SK-N-MC (cell line): Measurements from ENCODE around the gene CPZ.
"Not testable (repeated sequence)": the region's sequence is repeated elsewhere in the genome, so short reads cannot be mapped to it uniquely, and the experiment has no call there.

Source experiments
- DNase-seq: peaks from one replicate; pipeline ENCODE4 v3.0.0-alpha.2; 2011; ENCODE audit warnings: low read depth, low spot score
- H3K27ac ChIP-seq: fragments of 200-600 bp; sonication (generic); 2 replicates; pipeline ENCODE4 v1.5.1; 2016; ENCODE audit warnings: mixed run types
- H3K36me3 ChIP-seq: fragments of 200-600 bp; sonication (generic); 2 replicates; pipeline ENCODE4 v1.6.1; 2017; ENCODE audit warnings: antibody characterized with exemption, low read length, mixed read lengths; ENCODE audit not compliant: insufficient read depth
- H3K4me3 ChIP-seq: fragments of 200-600 bp; sonication (generic); 2 replicates; pipeline ENCODE4 v1.5.1; 2016
- H3K9ac ChIP-seq: fragments of 200-600 bp; sonication (generic); 2 replicates; pipeline ENCODE4 v1.8.0; 2017; ENCODE audit warnings: mixed run types, mixed read lengths; ENCODE audit not compliant: insufficient read length
- H3K9me3 ChIP-seq: fragments of 200-600 bp; sonication (generic); 2 replicates; pipeline ENCODE4 v1.6.1; 2017; ENCODE audit warnings: low read depth, mild to moderate bottlenecking, antibody characterized with exemption, low read length, moderate library complexity, mixed read lengths
- EZH2 ChIP-seq: fragments of 200-600 bp; sonication (generic); IDR thresholded peaks from one replicate; pipeline ENCODE4 v1.6.1; 2017; ENCODE audit warnings: antibody characterized with exemption
- FOXP2 ChIP-seq: optimal IDR thresholded peaks from 2 replicates; pipeline ENCODE3; 2011; ENCODE audit warnings: mild to moderate bottlenecking, moderate library complexity; ENCODE audit not compliant: insufficient read depth; ENCODE audit errors: extremely low read length, control extremely low read depth
- POLR2AphosphoS5 ChIP-seq: IDR thresholded peaks from 2 replicates; pipeline ENCODE4 v1.6.1; 2012; ENCODE audit warnings: mild to moderate bottlenecking, low read depth, low read length, borderline replicate concordance

CPZ gene

GRCh38 chr4:8648816-8649630, 56.5 kb downstream of the CPZ start:
- no peak for DNase-seq
- Histone ChIP-seq H3K4me3 (no peak overlapping the region), H3K9me3 (no peaks in the 10 kb centered on the region), H3K9ac (no peak overlapping the region), H3K36me3 (no peaks in the 10 kb centered on the region), H3K27ac (no peak overlapping the region)
- TF ChIP-seq FOXP2 (no peak), POLR2AphosphoS5 (no peak), EZH2 (no peak)

DNA sequence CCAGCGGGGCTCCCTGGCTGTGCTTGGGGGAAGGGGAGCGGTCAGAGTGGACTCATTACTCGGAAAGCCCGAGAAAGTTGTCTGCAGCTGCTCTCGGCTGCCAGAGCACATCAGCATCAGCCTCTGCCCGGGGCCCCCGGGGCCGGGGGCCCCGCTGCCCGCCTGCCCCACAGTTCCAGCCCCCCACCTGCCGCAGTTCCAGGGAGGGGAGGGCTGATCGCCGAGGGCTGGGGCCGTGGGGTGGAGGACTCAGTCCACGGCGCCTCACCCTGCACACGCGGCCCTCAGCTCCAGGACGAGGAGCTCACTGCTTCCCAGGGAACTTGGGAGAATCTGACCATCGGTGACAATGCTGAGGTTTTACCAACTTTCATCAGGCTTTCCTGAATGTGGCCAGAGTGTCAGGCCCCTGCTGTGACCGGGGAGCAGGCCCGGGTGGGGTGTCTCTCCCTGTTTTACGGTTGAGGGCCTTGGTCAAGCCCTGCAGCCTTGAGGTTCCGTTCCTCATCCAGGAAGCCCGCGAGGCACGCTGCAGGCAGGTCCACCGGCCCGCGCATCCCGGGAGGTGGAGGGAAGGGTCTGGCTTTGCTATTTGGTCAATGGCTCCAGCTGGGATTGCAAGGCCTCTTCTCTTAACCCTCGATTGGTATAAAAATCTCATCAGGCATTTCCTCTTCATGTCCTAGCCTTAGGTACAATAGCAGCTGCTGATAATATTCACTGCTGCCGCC, 57.2 kb downstream of the CPZ start:
- TF ChIP-seq POLR2AphosphoS5 (no peak), EZH2 (no peak), FOXP2 (no peak)

GRCh38 chr4:8651661-8652180, 59.2 kb downstream of the CPZ start:
- Histone ChIP-seq H3K4me3 (no peak overlapping the region), H3K9me3 (no peaks in the 10 kb centered on the region), H3K9ac (no peak overlapping the region), H3K36me3 (no peaks in the 10 kb centered on the region), H3K27ac (no peak overlapping the region)
- TF ChIP-seq EZH2: no peak
- TF ChIP-seq FOXP2: no peak
- TF ChIP-seq POLR2AphosphoS5: no peak
- DNase-seq: no peak

More for the DNA sequence above, 57.2 kb downstream of the CPZ start:
- no peak for DNase-seq
- no peak overlapping the region for H3K9ac ChIP-seq
- no peak overlapping the region for H3K4me3 ChIP-seq
- H3K27ac ChIP-seq: no peak overlapping the region
- H3K36me3 ChIP-seq: no peaks in the 10 kb centered on the region
- H3K9me3 ChIP-seq: no peaks in the 10 kb centered on the region

DNA sequence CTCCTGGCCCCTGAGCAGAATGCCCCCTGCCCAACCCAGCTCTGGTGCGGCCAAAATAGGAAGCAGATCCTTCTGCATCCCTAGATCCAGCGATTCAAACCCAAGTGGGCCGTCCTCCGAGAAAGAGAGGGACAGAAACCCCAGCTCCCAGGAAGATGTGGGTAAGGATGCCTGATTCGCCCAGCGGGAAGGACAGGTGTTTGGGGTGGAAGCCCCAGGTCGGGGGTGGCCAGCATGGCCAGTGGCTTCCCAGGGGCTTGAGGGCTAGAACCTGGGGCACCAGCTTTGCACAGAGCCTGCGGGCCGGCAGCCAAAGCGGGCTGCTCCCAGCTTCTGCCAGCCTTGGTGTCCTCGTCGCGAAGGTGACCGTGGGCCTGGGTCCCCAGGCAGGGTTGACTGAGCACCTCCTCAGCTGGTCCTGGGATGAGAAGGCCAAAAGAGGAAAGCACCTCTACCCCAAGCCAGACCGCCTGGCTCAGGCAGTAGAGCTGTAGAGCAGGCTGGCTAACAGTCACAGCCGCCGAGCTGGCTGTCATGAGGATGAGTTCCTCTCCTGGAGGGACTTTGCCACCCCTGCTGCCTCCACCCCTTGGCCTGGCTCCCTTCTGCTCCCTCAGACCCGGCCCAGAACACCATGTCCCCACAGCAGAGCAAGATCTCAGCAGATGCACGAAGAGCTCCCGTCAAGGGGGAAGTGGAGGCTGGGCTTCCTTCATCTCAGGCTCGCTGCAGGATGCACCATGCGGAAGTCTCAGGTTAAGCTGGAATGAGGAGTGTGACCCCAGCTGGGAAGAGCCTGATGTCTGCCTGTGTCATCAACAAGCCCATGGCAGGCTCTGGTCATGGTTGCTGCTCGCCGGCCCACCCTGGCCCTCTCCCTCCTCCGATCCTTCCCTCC, 59.9 kb downstream of the CPZ start:
- no peak for TF ChIP-seq EZH2
- no peak for TF ChIP-seq FOXP2
- no peak for TF ChIP-seq POLR2AphosphoS5
- Histone ChIP-seq H3K27ac (no peak overlapping the region), H3K9me3 (no peaks in the 10 kb centered on the region), H3K4me3 (no peak overlapping the region), H3K36me3 (no peaks in the 10 kb centered on the region), H3K9ac (no peak overlapping the region)
- no peak for DNase-seq

- no peak overlapping the region for H3K9ac ChIP-seq
- TF ChIP-seq EZH2 (no peak), POLR2AphosphoS5 (no peak), FOXP2 (no peak)
- no peak overlapping the region for H3K27ac ChIP-seq
- no peak for DNase-seq
- no peaks in the 10 kb centered on the region for H3K36me3 ChIP-seq
- H3K9me3 ChIP-seq: no peaks in the 10 kb centered on the region
- H3K4me3 ChIP-seq: no peak overlapping the region
Measured at GRCh38 chr4:8653326-8654000, 60.9 kb downstream of the CPZ start.

DNA sequence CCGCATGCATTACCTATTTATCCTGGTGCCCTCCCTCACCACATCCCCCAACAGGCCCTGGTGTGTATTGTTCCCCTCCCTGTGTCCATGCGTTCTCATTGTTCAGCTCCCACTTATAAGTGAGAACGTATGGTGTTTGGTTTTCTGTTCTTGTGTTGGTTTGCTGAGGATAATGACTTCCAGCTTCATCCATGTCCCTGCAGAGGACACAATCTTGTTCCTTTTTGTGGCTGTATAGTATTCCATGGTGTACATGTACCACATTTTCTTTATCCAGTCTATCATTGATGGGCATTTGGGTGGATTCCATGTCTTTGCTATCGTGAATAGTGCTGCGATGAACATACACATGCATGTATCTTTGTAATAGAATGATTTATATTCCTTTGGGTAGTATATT, 61.6 kb downstream of the CPZ start:
- H3K9me3 ChIP-seq, DNase-seq, H3K9ac ChIP-seq, H3K4me3 ChIP-seq, H3K27ac ChIP-seq, H3K36me3 ChIP-seq: not testable (repeated sequence)

DNA sequence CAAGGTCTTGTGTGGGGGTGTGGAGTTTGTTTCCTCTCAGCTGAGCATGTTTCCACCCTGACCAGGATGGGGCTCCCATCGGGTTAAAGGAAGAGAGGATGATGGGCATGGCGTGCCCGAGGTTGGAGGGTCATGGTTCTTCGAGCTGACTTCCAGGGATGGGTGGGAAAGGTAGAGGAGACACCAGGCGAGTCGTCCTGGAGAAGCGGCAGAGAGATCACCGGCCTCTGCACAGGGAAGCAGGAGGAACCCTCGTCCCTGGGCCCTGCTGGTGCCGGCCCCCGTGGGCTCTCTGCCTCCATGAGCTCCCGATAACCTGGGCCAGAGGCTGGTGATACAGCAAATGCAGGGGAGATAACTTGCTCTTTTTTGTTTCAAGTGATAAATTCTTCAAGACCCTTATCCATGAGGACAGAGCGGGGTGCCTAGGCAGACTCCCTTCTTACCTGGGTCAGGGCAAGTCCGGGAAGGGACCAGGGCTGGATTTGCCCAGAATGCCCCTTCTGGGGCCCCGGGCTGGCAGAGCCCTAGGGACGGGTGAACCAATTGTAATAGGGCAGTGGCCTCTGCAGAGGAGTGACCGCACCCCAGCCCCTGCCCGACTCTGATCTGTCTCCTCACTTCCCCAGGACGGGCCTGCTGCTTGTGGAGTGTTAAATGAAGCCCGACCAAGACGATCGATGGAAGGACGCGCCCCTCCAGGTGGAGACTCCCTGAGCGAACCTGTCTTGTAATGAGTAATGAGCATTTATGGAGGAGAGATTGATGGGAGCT, 63.0 kb downstream of the CPZ start:
- Histone ChIP-seq H3K9me3 (no peaks in the 10 kb centered on the region), H3K4me3 (no peak overlapping the region), H3K9ac (no peak overlapping the region), H3K36me3 (no peaks in the 10 kb centered on the region), H3K27ac (no peak overlapping the region)
- no peak for DNase-seq
- TF ChIP-seq EZH2 (no peak), FOXP2 (no peak), POLR2AphosphoS5 (no peak)
